ENCODE results near the gene EPHA6. TPM values are rescaled to one million over a fixed set of nuclear protein-coding genes. Genes with fewer than 3 reads are reported as not detected.

EPHA6 gene
- total RNA-seq, 2 donors from 2014 or later: 0.52 to 2.0 TPM

DNA sequence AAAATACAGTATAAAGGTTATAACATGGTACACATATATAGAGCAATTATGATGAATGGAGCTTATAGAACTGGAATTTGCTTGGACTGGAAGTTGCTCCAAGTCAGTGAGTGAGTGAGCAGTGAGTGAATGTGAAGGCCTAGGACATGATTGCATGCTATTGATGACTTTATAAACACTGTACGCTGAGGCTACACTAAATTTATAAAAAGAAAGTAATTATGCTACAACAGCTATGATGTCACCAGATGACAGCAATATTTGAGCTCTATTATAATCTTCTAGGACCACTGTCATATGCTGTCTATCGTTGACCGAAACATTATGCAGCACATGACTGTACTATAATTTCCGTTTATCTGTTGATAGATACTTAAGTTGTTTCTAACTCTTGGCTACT is 463.3 kb downstream of the EPHA6 start:
- no peaks in the 10 kb centered on the region for H3K9me3 ChIP-seq
- DNase-seq (no peak), ATAC-seq (no peak)
- no peak overlapping the region for H3K4me3 ChIP-seq
- TF ChIP-seq CTCF (IDR thresholded peaks at IDR 0.05): no peak
- no peak for TF ChIP-seq POLR2A (IDR thresholded peaks at IDR 0.05)
- no peaks in the 10 kb centered on the region for H3K36me3 ChIP-seq (replicated peaks in 1 of 2; ENCODE audit: insufficient read depth in 1 of 2, low read depth in 2 of 2)
- intact Hi-C loops (cut with DNase I): no loop called here
- 86 to 87% methylated on average over 4 of the region's 4 CpGs for WGBS, 2 donors
- no peaks in the 10 kb centered on the region for H3K27me3 ChIP-seq
- no peaks in the 10 kb centered on the region for H3K4me1 ChIP-seq
- no peak overlapping the region for H3K27ac ChIP-seq

GRCh38 chr3:97278506-97278905 is 464.1 kb downstream of the EPHA6 start:
- TF ChIP-seq POLR2A (IDR thresholded peaks at IDR 0.05) (no peak), CTCF (IDR thresholded peaks at IDR 0.05) (no peak)
- ATAC-seq: no peak
- Histone ChIP-seq H3K36me3 (replicated peaks in 1 of 2; ENCODE audit: insufficient read depth in 1 of 2, low read depth in 2 of 2) (no peaks in the 10 kb centered on the region), H3K4me1 (no peaks in the 10 kb centered on the region), H3K4me3 (no peak overlapping the region), H3K27me3 (no peaks in the 10 kb centered on the region), H3K9me3 (no peaks in the 10 kb centered on the region), H3K27ac (no peak overlapping the region)
- intact Hi-C loops (cut with DNase I): no loop called here
- DNase-seq: no peak
- 73 to 80% methylated on average over 1 of the region's 1 CpG for WGBS, 2 donors

DNA sequence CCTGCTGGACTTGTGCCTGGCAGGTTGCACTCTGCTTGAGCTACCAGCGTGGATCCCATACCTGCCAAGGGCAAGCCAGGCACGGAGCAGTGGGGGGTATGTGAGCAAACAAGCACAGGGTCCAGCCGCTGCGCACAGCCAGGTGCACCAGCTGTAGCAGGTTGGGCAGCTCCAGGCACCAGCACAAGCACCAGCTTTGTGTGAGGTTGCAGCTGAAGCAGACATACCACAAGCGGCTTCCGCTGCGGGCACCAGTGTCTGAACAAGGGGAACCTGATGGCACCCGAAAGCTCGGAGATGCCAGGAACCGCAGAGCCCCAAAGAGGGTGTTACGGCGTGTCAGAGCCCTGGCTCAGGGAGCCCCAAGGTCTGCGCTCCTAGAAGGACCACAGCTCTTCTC is 477.5 kb downstream of the EPHA6 start:
- no peak for ATAC-seq
- intact Hi-C loops (cut with DNase I): no loop called here
- no peak for TF ChIP-seq POLR2A (IDR thresholded peaks at IDR 0.05)
- no peak for TF ChIP-seq CTCF (IDR thresholded peaks at IDR 0.05)
- Histone ChIP-seq H3K27ac (no peak overlapping the region), H3K4me1 (no peaks in the 10 kb centered on the region), H3K4me3 (no peak overlapping the region), H3K27me3 (no peaks in the 10 kb centered on the region), H3K9me3 (peaks cover 0 to 10% (median 0%) of the 10 kb centered on the region in 3 donors), H3K36me3 (replicated peaks in 1 of 2; ENCODE audit: insufficient read depth in 1 of 2, low read depth in 2 of 2) (no peaks in the 10 kb centered on the region)
- DNase-seq: no peak
- 80 to 82% methylated on average over 10 to 13 of the region's 13 CpGs for WGBS, 2 donors

- WGBS, 2 donors: 71 to 86% methylated on average over 3 to 5 of the region's 5 CpGs
- TF ChIP-seq POLR2A (IDR thresholded peaks at IDR 0.05) (no peak), CTCF (IDR thresholded peaks at IDR 0.05) (no peak)
- Histone ChIP-seq H3K4me3 (no peak overlapping the region), H3K9me3 (peaks cover 0 to 10% (median 0%) of the 10 kb centered on the region in 3 donors), H3K27ac (no peak overlapping the region), H3K4me1 (no peaks in the 10 kb centered on the region), H3K36me3 (replicated peaks in 1 of 2; ENCODE audit: insufficient read depth in 1 of 2, low read depth in 2 of 2) (no peaks in the 10 kb centered on the region), H3K27me3 (no peaks in the 10 kb centered on the region)
- ATAC-seq (no peak), DNase-seq (no peak)
- intact Hi-C loops (cut with DNase I): no loop called here
These were observed 479.3 kb downstream of the EPHA6 start for GRCh38 chr3:97293596-97294131.

DNA sequence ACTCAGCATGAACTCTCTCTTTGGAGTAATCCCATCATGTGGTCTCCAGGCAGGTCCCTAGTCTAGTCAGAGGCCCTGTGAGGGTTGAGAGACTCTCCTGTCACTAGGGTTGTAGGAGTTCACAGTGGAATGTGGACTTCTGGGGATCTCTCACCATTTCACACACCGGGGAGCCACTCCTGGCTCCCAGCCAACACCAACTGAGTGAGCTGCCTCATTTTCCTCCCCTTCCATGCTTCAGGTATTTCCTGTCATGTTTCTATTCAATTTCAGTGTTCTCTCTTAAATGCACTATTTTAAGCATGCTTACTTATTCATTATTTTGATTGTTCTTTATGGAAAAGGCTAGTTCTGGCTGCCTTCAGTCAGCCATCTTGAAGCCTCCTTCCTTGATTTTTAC is 482.6 kb downstream of the EPHA6 start:
- intact Hi-C loops (cut with DNase I): no loop called here
- H3K9me3 ChIP-seq: peaks cover 0 to 10% (median 0%) of the 10 kb centered on the region in 3 donors
- ATAC-seq: no peak
- no peaks in the 10 kb centered on the region for H3K4me1 ChIP-seq
- no peaks in the 10 kb centered on the region for H3K36me3 ChIP-seq (replicated peaks in 1 of 2; ENCODE audit: insufficient read depth in 1 of 2, low read depth in 2 of 2)
- no peak overlapping the region for H3K4me3 ChIP-seq
- H3K27ac ChIP-seq: no peak overlapping the region
- DNase-seq: no peak
- WGBS, 2 donors: 53 to 63% methylated on average over 1 of the region's 1 CpG
- TF ChIP-seq POLR2A (IDR thresholded peaks at IDR 0.05) (no peak), CTCF (IDR thresholded peaks at IDR 0.05) (no peak)
- no peaks in the 10 kb centered on the region for H3K27me3 ChIP-seq
